ENCODE data around the gene GMPR2.

GMPR2 gene

GRCh38 chr14:24251880-24252288 lies 19.2 kb downstream of the GMPR2 start:
- no peaks in the 10 kb centered on the region for H3K27me3 ChIP-seq (ENCODE audit: control insufficient read depth in 3 of 3, insufficient read depth in 3 of 3, low read depth in 1 of 3, low read length in 3 of 3)
- no peak overlapping the region for H3K4ac ChIP-seq (ENCODE audit: low read length)
- no peak overlapping the region for H2BK5ac ChIP-seq (ENCODE audit: low read length)
- H2BK12ac ChIP-seq (ENCODE audit: low read length): no peak overlapping the region
- no peak overlapping the region for H4K8ac ChIP-seq (ENCODE audit: low read depth, low read length)
- H3K36me3 ChIP-seq (replicated peaks in 1 of 2; ENCODE audit: control insufficient read depth in 2 of 2, insufficient read depth in 2 of 2, low read length in 2 of 2): no peaks in the 10 kb centered on the region
- WGBS, 2 donors (ENCODE audit: extremely low coverage in 2 of 2, insufficient read length in 2 of 2, insufficient replicate concordance in 1 of 2): no CpG with 5 or more reads among the region's 1 CpG
- H4K91ac ChIP-seq (ENCODE audit: low read depth, low read length, poor library complexity): no peak overlapping the region
- no peak overlapping the region for H3K18ac ChIP-seq (ENCODE audit: low read length)
- no peak for DNase-seq (ENCODE audit: low spot score)
- no peaks in the 10 kb centered on the region for H3K4me1 ChIP-seq (ENCODE audit: control insufficient read depth in 2 of 2, insufficient read depth in 1 of 2, low read depth in 1 of 2, low read length in 2 of 2)
- no peak overlapping the region for H2BK15ac ChIP-seq (ENCODE audit: low read length)
- no peaks in the 10 kb centered on the region for H3K9me3 ChIP-seq (replicated peaks in 1 of 2; ENCODE audit: control insufficient read depth in 2 of 2, insufficient read depth in 1 of 2, low read depth in 1 of 2, low read length in 2 of 2)
- H3K9ac ChIP-seq (ENCODE audit: low read depth, low read length, poor library complexity): no peak overlapping the region
- no peak overlapping the region for H3K4me3 ChIP-seq (ENCODE audit: low read length in 2 of 2)
- H3K79me1 ChIP-seq (ENCODE audit: low read depth, low read length): peaks cover 1% of the 10 kb centered on the region
- H2AK5ac ChIP-seq (ENCODE audit: low read depth, low read length): no peak overlapping the region
- no peak overlapping the region for H2AFZ ChIP-seq (ENCODE audit: low read length)
- no peak overlapping the region for H3K14ac ChIP-seq (ENCODE audit: low read length)
- no peak overlapping the region for H3K27ac ChIP-seq (replicated peaks; ENCODE audit: low read length)
- no peak overlapping the region for H2BK120ac ChIP-seq (ENCODE audit: low read depth, low read length)
- H3K23ac ChIP-seq (ENCODE audit: low read depth, low read length, poor library complexity): no peak overlapping the region
- H3K4me2 ChIP-seq (ENCODE audit: insufficient read depth, low read length, poor library complexity, severe bottlenecking): no peak overlapping the region

DNA sequence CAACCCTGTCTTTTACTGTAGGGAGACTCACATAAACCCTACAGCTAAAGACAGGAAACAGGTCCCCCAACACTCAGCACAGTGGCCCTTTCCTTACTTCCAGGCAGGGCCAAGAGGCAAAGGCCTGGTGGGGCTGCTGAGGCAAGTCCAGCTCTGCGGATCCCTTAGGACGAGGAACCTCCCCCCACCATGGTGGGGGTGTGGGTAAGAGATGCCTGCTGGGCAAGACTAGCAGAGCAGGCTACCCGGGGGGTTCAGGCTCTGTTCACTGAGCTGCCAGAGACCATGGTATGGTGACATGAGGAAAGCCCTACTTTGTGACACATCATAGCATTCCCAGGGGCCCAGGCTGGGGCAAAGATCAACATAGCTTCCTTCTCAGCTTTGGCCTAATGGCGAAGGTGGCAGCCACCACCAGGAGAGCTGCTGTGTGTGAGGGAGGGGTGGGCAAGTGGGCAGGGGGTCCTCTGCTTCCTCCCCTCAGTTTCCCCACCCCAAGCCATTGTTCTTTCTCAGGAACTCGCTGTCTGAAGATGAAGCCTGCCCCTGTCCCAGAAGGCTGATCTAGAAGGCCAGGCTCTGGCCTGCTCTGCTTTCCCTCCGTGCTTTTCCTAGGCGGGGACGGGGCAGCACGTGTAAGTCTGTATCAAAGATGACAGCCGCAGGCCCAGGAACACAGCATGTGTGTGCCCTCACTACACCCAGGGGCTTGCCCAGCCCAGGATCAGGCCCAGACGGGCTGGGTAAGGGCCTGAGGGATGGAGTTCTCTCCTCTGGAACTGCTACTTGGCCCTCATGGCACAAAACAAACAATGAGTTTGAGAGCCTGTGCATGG lies 19.8 kb downstream of the GMPR2 start:
- no peak for DNase-seq (ENCODE audit: low spot score)
- Histone ChIP-seq H3K36me3 (replicated peaks in 1 of 2; ENCODE audit: control insufficient read depth in 2 of 2, insufficient read depth in 2 of 2, low read length in 2 of 2) (no peaks in the 10 kb centered on the region), H4K8ac (ENCODE audit: low read depth, low read length) (no peak overlapping the region), H4K91ac (ENCODE audit: low read depth, low read length, poor library complexity) (no peak overlapping the region), H3K4ac (ENCODE audit: low read length) (no peak overlapping the region), H3K18ac (ENCODE audit: low read length) (no peak overlapping the region), H2AK5ac (ENCODE audit: low read depth, low read length) (no peak overlapping the region), H3K4me1 (ENCODE audit: control insufficient read depth in 2 of 2, insufficient read depth in 1 of 2, low read depth in 1 of 2, low read length in 2 of 2) (no peaks in the 10 kb centered on the region), H2BK120ac (ENCODE audit: low read depth, low read length) (no peak overlapping the region), H3K9ac (ENCODE audit: low read depth, low read length, poor library complexity) (no peak overlapping the region), H2BK5ac (ENCODE audit: low read length) (no peak overlapping the region), H3K4me3 (ENCODE audit: low read length in 2 of 2) (no peak overlapping the region), H2AFZ (ENCODE audit: low read length) (no peak overlapping the region), H3K23ac (ENCODE audit: low read depth, low read length, poor library complexity) (no peak overlapping the region), H2BK12ac (ENCODE audit: low read length) (no peak overlapping the region), H3K27ac (replicated peaks; ENCODE audit: low read length) (no peak overlapping the region), H3K14ac (ENCODE audit: low read length) (no peak overlapping the region), H3K27me3 (ENCODE audit: control insufficient read depth in 3 of 3, insufficient read depth in 3 of 3, low read depth in 1 of 3, low read length in 3 of 3) (no peaks in the 10 kb centered on the region), H3K9me3 (replicated peaks in 1 of 2; ENCODE audit: control insufficient read depth in 2 of 2, insufficient read depth in 1 of 2, low read depth in 1 of 2, low read length in 2 of 2) (no peaks in the 10 kb centered on the region), H3K4me2 (ENCODE audit: insufficient read depth, low read length, poor library complexity, severe bottlenecking) (no peak overlapping the region), H3K79me1 (ENCODE audit: low read depth, low read length) (peaks cover 1% of the 10 kb centered on the region), H2BK15ac (ENCODE audit: low read length) (no peak overlapping the region)
- no CpG with 5 or more reads among the region's 11 CpGs for WGBS, 2 donors (ENCODE audit: extremely low coverage in 2 of 2, insufficient read length in 2 of 2, insufficient replicate concordance in 1 of 2)

GRCh38 chr14:24253936-24254335 lies 21.2 kb downstream of the GMPR2 start:
- Histone ChIP-seq H3K14ac (ENCODE audit: low read length) (no peak overlapping the region), H3K79me1 (ENCODE audit: low read depth, low read length) (peaks cover 1% of the 10 kb centered on the region), H2BK5ac (ENCODE audit: low read length) (no peak overlapping the region)

GRCh38 chr14:24254630-24255392 lies 22.1 kb downstream of the GMPR2 start:
- WGBS, 2 donors (ENCODE audit: extremely low coverage in 2 of 2, insufficient read length in 2 of 2, insufficient replicate concordance in 1 of 2): no CpG with 5 or more reads among the region's 19 CpGs
- no peaks in the 10 kb centered on the region for H3K4me1 ChIP-seq (ENCODE audit: control insufficient read depth in 2 of 2, insufficient read depth in 1 of 2, low read depth in 1 of 2, low read length in 2 of 2)
- DNase-seq (ENCODE audit: low spot score): no peak

More at GRCh38 chr14:24253936-24254335, 21.2 kb downstream of the GMPR2 start:
- no peak for DNase-seq (ENCODE audit: low spot score)
- no peaks in the 10 kb centered on the region for H3K27me3 ChIP-seq (ENCODE audit: control insufficient read depth in 3 of 3, insufficient read depth in 3 of 3, low read depth in 1 of 3, low read length in 3 of 3)
- H4K8ac ChIP-seq (ENCODE audit: low read depth, low read length): no peak overlapping the region
- H4K91ac ChIP-seq (ENCODE audit: low read depth, low read length, poor library complexity): no peak overlapping the region
- no peak overlapping the region for H3K27ac ChIP-seq (replicated peaks; ENCODE audit: low read length)
- no peak overlapping the region for H2BK120ac ChIP-seq (ENCODE audit: low read depth, low read length)
- no peak overlapping the region for H3K9ac ChIP-seq (ENCODE audit: low read depth, low read length, poor library complexity)
- no peaks in the 10 kb centered on the region for H3K4me1 ChIP-seq (ENCODE audit: control insufficient read depth in 2 of 2, insufficient read depth in 1 of 2, low read depth in 1 of 2, low read length in 2 of 2)
- H2AK5ac ChIP-seq (ENCODE audit: low read depth, low read length): no peak overlapping the region
- H3K36me3 ChIP-seq (replicated peaks in 1 of 2; ENCODE audit: control insufficient read depth in 2 of 2, insufficient read depth in 2 of 2, low read length in 2 of 2): no peaks in the 10 kb centered on the region
- no peaks in the 10 kb centered on the region for H3K9me3 ChIP-seq (replicated peaks in 1 of 2; ENCODE audit: control insufficient read depth in 2 of 2, insufficient read depth in 1 of 2, low read depth in 1 of 2, low read length in 2 of 2)
- H2BK15ac ChIP-seq (ENCODE audit: low read length): no peak overlapping the region
- no peak overlapping the region for H3K4ac ChIP-seq (ENCODE audit: low read length)
- no peak overlapping the region for H3K23ac ChIP-seq (ENCODE audit: low read depth, low read length, poor library complexity)
- WGBS, 2 donors (ENCODE audit: extremely low coverage in 2 of 2, insufficient read length in 2 of 2, insufficient replicate concordance in 1 of 2): no CpG with 5 or more reads among the region's 7 CpGs
- H3K18ac ChIP-seq (ENCODE audit: low read length): no peak overlapping the region
- H3K4me2 ChIP-seq (ENCODE audit: insufficient read depth, low read length, poor library complexity, severe bottlenecking): no peak overlapping the region
- H2BK12ac ChIP-seq (ENCODE audit: low read length): no peak overlapping the region
- H2AFZ ChIP-seq (ENCODE audit: low read length): no peak overlapping the region
- H3K4me3 ChIP-seq (ENCODE audit: low read length in 2 of 2): no peak overlapping the region

More at GRCh38 chr14:24254630-24255392, 22.1 kb downstream of the GMPR2 start:
- H3K4me3 ChIP-seq (ENCODE audit: low read length in 2 of 2): no peak overlapping the region
- no peak overlapping the region for H3K4me2 ChIP-seq (ENCODE audit: insufficient read depth, low read length, poor library complexity, severe bottlenecking)
- H2BK15ac ChIP-seq (ENCODE audit: low read length): peak overlapping the region; percentile 34
- H3K36me3 ChIP-seq (replicated peaks in 1 of 2; ENCODE audit: control insufficient read depth in 2 of 2, insufficient read depth in 2 of 2, low read length in 2 of 2): no peaks in the 10 kb centered on the region
- no peak overlapping the region for H2BK12ac ChIP-seq (ENCODE audit: low read length)
- no peak overlapping the region for H2AK5ac ChIP-seq (ENCODE audit: low read depth, low read length)
- H4K8ac ChIP-seq (ENCODE audit: low read depth, low read length): peak overlapping the region; percentile 26
- H3K14ac ChIP-seq (ENCODE audit: low read length): no peak overlapping the region
- H3K4ac ChIP-seq (ENCODE audit: low read length): peak overlapping the region; percentile 12
- peak overlapping the region; percentile 3 for H3K9ac ChIP-seq (ENCODE audit: low read depth, low read length, poor library complexity)
- H2BK5ac ChIP-seq (ENCODE audit: low read length): peak overlapping the region; percentile 57
- H4K91ac ChIP-seq (ENCODE audit: low read depth, low read length, poor library complexity): peak overlapping the region; percentile 79
- no peak overlapping the region for H3K27ac ChIP-seq (replicated peaks; ENCODE audit: low read length)
- no peak overlapping the region for H2BK120ac ChIP-seq (ENCODE audit: low read depth, low read length)
- peak overlapping the region; percentile 90 for H3K23ac ChIP-seq (ENCODE audit: low read depth, low read length, poor library complexity)
- H3K9me3 ChIP-seq (replicated peaks in 1 of 2; ENCODE audit: control insufficient read depth in 2 of 2, insufficient read depth in 1 of 2, low read depth in 1 of 2, low read length in 2 of 2): no peaks in the 10 kb centered on the region
- H3K18ac ChIP-seq (ENCODE audit: low read length): no peak overlapping the region
- H3K27me3 ChIP-seq (ENCODE audit: control insufficient read depth in 3 of 3, insufficient read depth in 3 of 3, low read depth in 1 of 3, low read length in 3 of 3): no peaks in the 10 kb centered on the region
- peaks cover 1% of the 10 kb centered on the region for H3K79me1 ChIP-seq (ENCODE audit: low read depth, low read length)
- H2AFZ ChIP-seq (ENCODE audit: low read length): no peak overlapping the region
